Endometrium (tissue), 2 donors: Measurements from ENCODE around the gene AMIGO2.
A peak's percentile ranks its signal among the peaks of the same experiment; 100 is the strongest.

Experiments
- FAIRE-seq: peaks from 2 replicates; lab custom pipeline; 2012; peaks lifted over from hg19 to GRCh38; lab: Jason Lieb, UNC
- donor health status: control.
- donor health status: control.

The AMIGO2 gene

GRCh38 chr12:47033081-47033480 is 46.7 kb downstream of the AMIGO2 start:
- no peak for FAIRE-seq

- FAIRE-seq = peak; percentile 90
Measured at GRCh38 chr12:47032644-47033043, 47.1 kb downstream of the AMIGO2 start.

DNA sequence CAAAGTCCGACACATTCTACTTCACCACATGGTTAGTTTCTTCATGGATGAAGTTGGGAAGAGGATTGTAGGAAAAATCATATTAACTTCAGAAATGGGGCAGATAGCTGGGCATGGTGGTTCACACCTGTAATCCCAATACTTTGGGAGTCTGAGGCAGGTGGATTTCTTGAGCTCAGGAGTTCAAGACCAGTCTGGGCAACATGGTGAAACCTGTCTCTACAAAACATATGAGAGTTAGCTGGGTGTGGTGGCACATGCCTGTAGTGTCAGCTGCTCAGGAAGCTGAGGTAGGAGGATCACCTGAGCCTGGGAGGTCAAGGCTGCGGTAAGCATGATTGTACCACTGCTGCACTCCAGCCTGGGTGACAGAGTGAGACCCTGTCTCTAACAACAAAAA is 49.9 kb downstream of the AMIGO2 start:
- no peak for FAIRE-seq

DNA sequence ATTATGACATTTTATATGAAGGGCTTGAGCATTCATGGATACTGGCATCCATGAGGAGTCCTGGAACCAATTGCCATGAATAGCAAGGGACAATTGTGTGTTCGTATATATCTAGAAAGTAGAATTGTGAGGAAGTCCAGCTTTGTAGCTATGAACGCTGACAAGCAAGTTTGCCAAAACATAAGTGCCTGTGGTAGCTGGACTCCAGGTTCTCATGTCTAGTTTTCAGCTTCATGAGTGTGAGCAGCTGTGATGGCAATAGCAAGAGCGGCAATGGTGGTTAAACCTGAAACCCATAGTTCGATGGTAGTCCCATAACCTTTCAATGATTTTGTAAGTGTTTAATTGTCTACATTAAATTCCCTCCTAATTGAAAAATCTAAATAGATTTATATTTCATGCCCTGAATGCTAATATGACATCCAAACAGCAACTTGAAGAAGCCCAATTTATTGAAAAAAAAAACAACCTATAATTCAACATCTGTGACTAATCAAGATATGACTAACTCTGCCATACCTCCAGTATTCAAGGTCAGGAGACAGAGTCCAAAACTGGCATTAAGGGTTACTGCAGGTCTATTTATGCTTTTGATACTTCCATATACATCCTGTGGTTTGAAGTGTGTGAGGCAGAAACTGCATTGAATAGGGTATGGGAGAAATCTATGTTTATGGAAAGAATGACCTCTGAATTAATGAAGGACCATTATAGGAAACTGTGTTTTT is 50.6 kb downstream of the AMIGO2 start:
- no peak for FAIRE-seq

- no peak for FAIRE-seq
Measured at GRCh38 chr12:47028186-47028585, 51.6 kb downstream of the AMIGO2 start.
